HG02852 (cell line): Measurements from ENCODE around the gene HVCN1.
"Not testable (repeated sequence)": the region's sequence is repeated elsewhere in the genome, so short reads cannot be mapped to it uniquely, and the experiment has no call there.

Experiments
- ATAC-seq: cut with Tn5 transposase; IDR thresholded peaks from one replicate; pipeline ENCODE4 v1.9.1; 2021; ENCODE audit warnings: mild to moderate bottlenecking, moderate library complexity; ENCODE audit not compliant: unreplicated experiment

The HVCN1 gene

DNA sequence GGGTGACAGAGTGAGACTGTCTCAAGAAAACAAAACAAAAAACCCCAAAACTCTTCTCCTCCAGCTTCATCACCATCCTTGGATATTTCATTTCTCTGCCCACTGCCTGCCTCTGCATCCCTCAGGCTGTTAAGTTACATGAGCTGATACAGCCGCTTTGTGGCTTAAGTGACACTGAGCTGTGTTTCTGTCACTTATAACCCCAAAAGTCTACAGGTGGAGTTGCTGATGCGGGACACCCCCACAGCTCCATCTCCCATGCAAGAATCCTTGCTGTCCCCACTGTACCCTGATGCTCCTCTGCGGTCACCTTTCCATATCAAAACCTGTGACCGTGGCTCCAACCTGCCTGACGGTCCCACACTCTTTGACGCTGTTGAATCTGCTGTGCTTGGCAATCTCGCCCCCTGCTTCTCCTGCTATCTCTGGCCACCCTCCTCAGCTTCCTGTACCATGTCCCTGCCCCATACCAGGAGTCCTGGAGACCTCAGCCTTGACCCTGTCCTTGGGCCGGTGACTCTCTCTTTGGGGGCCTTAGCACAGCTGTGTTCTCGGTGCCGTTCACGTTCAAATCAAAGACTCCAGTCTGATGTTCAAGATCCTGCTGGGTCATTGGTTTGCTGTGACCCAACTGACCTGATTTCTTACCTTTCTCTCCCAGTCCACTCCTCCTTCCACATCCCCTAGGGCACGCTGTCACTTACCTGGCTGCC, 20.3 kb downstream of the HVCN1 start:
- no peak for ATAC-seq

DNA sequence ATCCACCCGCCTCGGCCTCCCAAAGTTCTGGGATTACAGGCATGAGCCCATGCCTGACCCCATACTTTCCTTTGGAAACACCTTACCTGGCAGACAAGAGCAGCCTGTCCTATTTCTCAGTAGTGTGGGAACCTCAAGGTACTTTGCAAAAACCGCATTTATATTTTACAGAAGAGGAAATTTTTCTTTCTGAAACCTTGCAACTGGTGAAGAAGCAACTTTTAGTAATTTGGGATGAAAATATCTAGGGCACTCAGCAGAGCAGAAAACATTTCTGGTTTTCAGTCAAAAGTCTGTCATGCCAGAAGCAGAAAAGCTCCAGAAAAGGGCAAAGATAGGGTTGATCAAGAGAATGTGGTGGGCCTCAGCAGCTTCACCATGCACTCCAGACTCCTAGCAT, 21.2 kb downstream of the HVCN1 start:
- no peak for ATAC-seq

DNA sequence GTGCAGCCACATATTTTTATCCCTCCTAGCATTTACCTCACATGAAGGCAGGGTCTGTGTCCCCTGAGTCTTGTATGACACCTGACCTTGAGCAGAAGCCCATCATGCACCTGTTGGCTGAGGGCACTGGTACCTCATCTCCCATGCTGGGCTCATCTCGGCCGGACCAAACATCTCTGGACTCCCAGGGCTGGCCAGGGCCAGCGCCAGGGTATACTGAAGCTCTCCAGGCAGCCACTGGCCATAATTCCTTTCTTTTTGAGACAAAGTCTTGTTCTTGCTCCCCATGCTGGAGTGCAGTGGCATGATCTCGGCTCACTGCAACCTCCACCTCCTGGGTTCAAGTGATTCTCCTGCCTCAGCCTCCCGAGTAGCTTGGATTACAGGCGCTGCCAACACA, 22.0 kb downstream of the HVCN1 start:
- ATAC-seq: no peak

DNA sequence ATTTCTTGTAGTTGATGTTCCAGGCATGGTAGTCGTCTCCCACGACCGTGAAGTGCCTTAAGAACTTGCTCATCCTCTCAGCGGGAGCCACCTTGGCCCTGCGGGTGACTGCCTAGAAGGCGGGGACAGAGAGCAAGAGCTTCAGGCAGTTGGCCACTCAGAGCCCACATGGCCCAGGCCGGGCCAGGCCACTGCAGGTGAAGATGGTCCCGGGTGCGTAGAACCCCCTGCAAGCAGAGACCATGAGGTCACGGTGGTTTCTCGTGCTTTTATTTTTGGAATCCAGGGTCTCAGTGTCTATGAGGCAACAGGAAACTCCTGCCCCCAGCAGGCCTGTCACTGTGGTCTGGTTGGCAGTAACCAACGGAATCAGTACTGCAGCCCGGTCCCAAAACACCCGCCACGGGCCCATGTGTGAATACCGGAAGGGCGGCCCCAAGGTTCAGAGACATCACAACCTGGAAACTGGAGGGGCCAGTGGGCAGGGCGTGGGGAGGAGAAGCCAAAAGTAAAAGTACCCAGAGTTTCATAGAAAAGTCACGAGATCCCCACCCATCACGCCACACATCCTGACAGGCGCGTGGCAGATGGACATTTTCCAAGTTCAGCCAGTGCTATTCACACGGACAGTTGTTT, 27.5 kb downstream of the HVCN1 start:
- peak; percentile 88 for ATAC-seq

DNA sequence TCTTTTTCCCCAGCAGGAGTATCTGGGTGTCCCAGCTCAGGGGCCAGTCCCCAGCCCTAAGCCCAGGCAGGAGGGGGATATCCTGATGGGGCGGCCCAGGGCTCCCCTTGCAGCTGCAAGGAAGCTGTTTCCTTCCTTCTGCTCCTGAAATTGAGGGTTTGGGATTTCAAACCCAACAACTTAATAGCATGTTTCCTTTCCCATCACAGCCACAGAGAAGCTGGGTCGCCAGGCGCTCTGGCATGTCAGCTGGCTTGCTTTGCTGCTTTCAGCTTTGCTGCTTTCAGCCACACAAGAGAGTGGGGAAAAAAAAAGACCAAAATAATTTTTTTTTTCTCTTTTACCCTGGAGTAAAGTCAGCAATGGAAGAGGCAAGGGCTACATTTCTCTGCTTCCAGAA, 30.0 kb downstream of the HVCN1 start:
- ATAC-seq: no peak

DNA sequence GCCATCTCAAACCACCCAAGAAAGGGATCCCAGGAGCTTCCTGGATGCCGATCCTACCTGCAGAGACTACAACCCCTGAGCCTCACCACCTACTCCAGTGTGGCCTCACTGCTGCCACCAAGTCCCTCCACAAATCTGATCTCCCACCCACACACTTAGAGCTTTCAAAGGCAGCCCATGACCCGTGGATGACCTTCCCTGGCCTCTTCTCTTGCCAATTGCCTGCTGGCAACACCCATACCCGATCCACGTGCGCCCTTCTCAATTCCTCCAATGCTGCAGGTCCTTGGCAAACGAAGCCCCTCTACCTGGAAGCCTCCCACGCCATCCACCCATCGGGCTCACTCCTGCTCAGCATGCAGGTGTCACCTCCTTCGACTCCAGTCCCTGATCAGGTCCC, 30.7 kb downstream of the HVCN1 start:
- ATAC-seq: no peak

DNA sequence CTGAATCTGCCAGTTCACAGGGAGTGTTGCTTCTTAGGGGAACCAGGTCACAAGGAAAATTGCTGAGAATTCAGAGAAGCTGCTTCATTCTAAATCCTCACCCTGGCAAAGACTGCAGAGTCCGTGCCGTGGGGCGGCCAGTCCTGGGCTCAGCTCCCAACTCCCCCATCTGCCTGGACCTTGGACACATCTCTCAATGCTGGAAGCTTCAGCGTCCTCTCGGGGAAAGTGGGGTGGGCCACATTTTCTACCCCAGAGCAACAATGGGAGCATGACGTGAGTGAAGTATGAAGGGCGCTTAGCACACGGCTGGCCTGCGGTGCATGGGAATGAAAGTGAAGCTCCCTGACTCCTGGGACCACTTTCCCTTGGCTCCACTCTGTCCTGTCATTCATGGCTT, 31.2 kb downstream of the HVCN1 start:
- ATAC-seq: no peak

DNA sequence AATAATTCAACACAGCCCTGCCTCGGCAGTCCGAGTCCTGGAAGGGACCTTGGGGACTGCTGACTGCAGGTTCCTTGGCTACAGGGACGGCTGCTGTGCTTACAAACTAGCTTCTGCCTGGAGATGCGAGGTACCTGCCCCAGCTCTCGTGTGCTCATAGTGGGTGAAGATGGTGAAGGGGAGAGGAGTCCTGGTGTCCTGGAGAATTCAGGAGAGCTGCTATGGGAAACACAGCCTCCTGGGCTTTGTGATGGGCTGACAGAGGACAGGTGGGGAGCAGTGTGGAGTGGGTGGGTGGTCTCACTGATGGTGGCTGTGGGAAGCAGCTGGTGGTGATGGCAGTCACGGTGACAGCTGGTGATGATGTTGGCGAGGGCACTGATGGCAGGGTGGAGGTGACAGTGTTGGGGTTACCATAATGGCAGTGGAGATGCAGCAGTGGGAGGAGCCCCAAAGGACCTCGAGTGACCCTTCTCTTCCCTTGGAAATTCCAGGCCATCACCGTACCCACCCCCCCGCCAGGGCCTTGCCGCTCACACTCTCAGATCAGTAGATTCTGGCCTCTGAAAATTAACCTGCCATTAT, 32.8 kb downstream of the HVCN1 start:
- no peak for ATAC-seq

DNA sequence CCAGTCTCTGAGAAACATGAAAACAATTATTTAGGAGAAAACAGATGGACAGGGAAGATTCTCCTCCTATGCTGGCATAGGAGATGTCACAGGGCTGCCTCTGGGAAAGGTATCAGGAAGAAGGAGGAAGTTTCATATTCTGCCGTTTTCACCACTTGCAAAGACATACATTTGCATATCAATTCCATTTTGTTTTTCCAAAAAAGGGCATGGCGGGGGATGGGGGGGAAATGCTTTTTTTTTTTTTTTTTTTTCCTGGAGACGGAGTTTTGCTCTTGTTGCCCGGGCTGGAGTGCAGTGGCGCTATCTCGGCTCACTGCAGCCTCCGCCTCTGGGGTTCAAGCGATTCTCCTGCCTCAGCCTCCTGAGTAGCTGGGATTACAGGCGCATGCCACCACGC, 34.7 kb downstream of the HVCN1 start:
- not testable (repeated sequence) for ATAC-seq

DNA sequence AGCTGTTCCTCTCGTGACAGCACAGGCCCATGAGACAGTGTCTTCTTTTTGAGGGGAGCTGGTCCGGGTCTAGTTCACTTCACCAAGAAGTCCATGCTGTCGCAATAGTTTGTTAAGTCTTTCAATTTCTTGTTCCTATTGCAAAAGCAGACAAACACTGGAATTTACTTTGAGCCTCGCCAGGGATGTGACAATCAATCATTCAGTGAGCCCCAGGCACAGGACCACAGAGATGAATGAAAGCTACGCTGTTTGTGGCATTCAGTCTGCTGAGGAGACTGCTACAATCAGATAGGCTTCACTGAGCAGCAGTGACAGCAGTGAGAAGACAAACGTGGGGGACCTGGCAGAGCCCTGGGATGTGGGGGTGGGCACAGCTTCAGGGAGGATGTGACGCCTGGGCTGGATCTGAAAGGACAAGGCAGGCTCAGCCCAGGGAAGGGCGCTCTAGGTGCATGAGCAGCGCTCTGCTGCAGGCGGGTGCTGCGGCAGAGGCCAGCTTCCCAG, 39.5 kb downstream of the HVCN1 start:
- ATAC-seq: no peak

DNA sequence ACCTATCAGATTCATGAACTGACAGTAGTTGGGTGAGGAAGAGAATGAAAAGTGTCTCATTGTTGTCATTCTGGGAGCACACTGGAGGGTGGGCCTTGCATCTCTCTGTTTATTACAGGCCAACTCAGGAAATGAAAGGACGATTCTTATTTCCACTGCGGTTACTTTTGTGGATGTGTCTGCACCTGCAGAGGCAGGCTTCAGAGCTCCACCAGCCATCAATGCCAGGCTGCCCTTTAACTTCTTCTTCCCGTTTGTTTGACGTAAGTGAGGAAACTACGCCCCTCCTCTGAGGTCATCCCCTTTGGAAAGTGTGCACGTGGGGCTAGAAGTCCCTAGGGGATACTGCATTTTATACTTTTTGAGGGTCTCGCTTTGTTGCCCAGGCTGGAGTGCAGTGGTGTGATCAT, 41.3 kb downstream of the HVCN1 start:
- no peak for ATAC-seq

DNA sequence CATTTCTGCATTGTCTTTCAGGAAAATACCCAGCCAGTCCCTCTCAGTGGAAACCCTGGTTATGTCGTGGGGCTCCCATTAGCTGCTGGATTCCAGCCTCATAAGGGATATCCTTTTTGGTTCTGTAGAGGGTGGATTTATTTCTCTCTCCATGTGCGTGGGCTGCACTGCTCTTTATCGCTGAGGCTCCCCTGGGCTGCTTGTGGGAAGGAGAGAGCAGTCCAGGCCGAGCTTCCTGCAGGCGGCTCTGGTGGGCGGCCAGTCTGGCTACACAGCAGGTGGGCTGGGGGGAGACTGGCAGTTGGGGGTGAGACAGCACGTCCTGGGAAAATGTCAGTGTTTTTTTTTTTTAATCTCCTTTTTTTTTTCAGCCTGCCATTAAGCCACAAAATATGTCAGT, 47.4 kb downstream of the HVCN1 start:
- no peak for ATAC-seq

DNA sequence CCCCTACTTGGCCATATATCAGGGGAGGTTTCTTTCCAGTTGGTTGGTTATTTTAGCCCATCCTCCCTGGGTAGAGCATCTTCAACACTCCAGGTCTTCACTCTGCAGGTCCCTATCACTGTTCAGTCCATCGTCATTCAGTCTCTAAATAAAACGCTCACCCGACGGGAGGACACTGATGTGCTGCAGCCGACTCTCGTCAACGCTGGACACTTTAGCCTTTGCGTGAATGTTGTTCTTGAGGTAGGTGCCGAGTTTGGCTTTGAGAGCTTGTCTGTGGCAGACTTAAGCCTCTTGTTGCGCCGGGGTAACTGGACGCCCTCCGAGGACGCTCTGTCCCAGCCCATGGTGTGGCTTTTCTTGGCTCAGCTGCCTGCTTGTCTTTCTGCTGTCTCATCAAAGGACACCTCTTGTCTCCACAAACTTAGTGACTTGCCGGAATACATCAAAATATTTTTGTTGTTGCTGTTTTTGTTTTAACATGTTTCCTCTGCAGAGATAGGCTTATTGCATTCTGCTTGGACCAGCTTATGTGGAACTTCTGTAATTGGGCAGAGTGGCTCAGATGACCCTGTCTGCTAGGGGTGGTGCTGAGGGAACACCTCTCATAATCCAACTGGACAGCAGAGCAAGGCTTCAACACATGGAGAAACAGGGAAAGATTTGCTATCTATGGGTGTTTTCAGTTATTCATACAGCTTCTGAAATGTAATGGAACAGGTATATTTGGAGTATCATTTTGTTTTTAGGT, 48.5 kb downstream of the HVCN1 start:
- no peak for ATAC-seq

DNA sequence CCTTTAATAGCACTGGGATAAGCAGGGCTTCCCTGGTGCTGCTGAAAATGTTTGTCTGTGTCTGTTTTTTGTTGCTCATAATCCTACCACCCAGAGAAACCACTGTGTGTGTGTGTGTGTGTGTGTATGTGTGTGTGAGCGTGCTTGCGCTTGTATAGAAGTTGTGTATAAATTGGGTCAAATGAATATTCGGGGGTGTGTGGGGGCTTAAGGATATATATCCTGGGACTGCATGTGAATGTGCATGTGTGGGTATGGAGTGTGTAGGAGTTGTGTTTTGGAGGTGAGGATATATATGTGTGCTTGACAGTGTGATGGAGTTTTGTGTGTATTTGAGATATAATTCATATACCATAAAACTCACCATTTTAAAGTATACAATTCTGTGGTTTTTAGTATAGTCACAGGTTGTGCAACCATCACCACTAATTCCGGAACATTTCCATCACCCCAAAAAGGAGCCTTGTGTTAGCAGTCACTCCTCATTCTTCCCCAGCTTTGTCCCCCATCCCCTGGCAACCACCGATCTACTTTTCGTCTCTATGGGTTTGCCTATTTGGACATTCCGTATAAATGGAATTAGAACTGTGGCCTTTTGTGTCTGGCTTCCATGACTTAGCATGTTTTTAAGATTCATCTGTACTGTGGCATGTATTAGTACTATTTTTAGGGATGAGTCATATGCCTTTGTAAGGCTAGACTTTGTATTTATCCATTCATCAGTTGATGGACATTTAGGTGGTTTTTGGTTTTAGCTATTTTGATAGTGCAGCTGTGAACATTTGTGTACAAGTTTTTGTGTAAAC, 49.4 kb downstream of the HVCN1 start:
- no peak for ATAC-seq

DNA sequence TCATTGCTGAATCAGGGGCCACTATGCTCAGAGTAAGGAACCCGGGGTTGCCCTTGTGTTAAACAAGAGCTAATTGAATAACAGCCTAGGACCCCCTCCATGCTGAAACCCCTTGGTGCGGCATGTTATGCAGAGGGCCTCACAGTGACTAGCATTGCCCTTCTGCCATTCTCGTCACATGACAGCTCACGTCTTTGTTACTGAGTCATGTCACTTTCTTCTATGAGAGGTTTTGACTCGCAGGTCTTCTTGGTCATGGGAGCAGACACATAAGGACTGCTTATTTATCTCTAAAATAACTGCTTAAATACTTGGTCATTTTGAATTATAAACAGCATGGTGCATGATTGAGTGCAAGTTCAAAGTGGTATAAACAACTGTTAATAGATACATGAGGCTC, 50.1 kb downstream of the HVCN1 start:
- no peak for ATAC-seq

DNA sequence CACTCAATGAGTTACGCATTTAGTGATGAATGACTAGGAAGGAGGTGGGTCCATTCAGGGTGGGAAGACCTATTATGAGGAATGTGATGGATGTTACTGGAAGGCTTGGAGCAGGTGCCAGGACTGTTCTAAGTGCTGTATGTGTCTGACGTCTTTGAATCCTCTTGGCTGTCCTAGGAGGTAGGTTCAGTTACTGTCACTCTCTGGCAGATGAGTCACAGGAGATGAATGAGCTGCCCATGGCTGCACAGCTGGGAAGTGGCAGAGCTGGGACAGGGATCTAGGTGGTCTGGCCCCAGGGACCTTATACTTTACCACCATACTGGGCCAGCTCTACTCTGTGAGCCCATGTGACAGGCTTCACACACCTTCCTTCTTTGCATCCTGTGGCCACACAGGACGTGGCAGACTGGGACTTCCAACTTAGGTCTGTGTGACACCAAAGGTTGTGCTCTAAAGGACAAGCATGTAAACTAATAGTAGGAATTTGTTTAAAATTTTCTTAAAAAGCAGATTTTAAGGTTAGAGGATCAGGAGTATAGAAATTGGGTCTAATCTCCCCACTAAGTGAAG, 51.0 kb downstream of the HVCN1 start:
- no peak for ATAC-seq

DNA sequence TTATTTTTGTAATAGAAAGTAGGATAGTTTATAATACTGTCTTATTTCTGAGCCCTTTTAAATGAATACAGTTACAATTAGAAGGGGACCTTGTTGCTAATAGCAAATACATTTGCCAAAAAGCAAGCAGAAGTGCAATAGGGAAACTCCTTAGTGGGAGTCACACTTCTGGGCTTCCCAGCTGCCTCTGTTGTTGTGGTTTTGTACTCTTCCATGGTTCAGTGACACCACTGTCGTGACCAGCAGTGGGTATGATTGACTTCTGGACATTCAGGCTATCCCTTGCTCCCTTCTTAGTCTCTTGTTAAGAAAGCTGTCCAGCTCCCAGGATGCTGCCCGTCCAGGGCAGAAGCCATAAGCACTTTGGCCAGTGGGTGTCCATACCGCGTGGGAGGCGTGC, 52.4 kb downstream of the HVCN1 start:
- ATAC-seq: no peak

DNA sequence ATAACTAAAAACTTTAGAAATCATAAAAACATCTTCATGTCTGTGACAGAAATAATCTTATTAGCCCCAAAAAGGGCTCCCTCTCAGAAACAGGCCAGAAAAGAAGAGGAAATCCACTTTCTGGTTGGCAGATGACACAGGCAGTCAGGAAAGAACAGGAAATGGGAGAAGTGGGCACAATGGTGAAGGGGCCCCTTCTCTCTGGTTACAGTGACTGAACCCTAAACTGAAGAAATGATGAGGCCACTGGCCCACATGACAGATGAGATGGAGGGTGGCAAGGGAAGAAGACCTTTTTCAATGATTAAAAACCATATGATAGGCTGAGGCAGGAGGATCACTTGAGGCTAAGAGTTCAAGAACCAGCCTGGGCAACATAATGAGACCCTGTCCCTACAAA, 53.9 kb downstream of the HVCN1 start:
- ATAC-seq: no peak

DNA sequence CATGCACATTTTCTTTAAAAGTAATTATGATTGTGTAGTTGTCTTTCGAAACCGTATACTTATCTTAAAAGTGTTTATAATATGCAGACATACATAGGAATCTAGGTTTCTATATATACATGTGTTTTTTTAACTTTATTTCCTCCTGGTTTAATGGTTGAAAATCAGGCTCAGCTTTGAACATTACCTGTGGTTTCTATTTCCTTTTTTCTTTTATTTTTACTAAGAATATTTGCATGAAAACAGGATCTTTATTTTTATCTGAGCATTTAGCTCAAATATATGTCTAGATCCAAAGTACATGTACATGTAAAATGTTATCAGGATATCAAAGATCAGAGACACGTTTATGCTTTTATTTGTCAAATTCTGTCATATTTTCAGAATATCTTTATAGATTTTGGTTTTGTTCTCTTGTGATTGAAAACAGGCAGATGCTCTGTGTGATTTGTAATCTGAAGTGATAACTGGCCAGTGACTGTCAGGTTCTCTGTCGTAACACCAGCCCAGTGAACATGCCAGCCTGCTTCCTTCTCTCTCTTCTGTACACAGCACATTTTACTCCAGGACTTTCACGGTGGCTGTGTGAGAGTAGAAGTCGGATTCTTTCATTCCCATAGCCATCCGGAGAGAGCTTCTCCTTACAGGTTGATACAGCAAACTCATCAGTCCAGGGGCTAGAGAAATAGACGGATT, 61.3 kb downstream of the HVCN1 start:
- no peak for ATAC-seq

DNA sequence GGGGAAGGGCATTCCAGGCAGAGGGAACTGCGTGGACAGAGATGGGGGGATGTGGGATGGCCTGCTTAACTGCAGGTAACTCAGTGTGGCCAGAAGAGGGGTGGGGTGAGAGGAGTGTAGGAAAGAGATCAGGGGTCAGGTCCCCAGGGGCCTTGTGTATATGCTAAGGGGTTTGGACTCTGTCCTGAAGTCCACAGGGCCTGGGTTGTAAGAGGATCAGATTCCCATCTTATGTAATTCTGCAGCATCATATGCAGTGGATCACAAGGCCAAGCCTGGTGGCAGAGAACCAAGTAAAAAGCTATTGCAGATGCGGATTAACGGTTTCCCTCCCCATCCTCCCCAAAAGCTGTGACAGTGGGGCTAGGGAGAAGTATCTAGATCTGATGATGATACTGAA, 66.3 kb downstream of the HVCN1 start:
- ATAC-seq: no peak
